GM20431 (cell line): ENCODE data around the gene MRTO4.
"Not testable (repeated sequence)": the region's sequence is repeated elsewhere in the genome, so short reads cannot be mapped to it uniquely, and the experiment has no call there.

ENCODE experiments used
- in situ Hi-C: fragments of 300-500 bp; cut with MseI, MboI; formaldehyde crosslinking; loops from one replicate; pipeline ENCODE4 v1.15.0; 2020; ENCODE audit warnings: low sequenced_read_pairs; ENCODE audit not compliant: unreplicated experiment

MRTO4 gene

DNA sequence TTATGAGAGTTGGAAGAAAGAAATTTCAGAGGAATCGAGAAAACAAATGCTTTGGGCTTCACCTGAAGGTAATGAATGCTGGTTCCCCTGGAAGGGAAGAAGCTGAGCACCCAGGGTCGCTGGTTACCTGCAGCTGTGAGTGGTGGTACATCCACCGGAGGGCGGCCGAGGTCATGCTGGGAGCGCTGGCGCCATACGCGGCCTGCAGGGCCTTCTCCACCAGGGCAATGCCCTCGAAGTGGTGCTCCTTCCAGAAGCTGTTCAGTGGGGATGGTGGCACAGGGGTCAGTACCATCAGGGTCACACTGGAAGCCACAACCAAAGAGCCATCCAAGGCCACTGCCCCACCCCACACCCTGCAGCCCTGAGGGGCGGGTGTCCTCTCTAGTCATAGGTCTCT lies 16.8 kb downstream of the MRTO4 start:
- in situ Hi-C loops, result no loop called here

- in situ Hi-C loops, result not testable (repeated sequence)
Measured at GRCh38 chr1:19269427-19270342, 18.1 kb downstream of the MRTO4 start.

GRCh38 chr1:19270343-19270730 lies 18.7 kb downstream of the MRTO4 start:
- in situ Hi-C loops, result not testable (repeated sequence)

GRCh38 chr1:19272064-19272463 lies 20.5 kb downstream of the MRTO4 start:
- in situ Hi-C loops, result no loop called here

DNA sequence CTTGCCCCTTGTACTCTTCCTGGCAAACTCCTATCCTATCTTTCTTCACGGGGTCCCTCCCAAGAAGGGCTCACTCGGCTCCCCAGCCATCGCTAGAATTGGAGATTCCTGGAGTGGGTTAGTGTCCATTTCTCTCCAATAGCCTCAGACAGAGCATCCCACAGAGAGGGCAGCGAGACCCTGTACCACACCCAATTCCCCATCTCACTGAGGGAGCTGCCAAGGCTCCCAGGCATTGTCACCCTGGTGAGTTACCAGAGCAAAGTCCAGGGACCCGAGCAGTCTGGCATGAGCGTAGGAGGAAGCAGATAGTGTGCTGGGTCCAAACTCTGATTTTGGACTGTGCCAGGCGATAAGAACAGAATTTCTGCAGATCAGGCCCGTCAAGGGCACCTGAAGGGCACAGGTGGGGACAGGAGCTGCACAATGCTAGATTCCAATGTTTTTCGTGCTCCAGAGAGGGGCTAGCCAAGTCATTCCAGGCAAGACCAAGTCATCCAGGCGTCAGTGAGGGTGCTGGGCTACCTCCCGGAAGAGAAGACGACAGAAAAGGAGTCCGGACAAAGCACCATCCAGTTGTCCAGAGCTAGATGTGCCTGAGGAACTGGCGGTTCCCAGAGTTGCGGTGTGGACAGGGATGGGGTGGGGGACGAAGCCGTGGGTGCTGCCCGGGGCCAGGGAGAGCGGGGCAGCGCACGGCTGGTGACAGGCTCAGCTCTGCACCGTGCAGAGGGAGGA lies 21.7 kb downstream of the MRTO4 start:
- in situ Hi-C loops, result no loop called here

GRCh38 chr1:19273844-19274531 lies 22.4 kb downstream of the MRTO4 start:
- in situ Hi-C loops, result not testable (repeated sequence)

GRCh38 chr1:19274636-19275035 lies 23.0 kb downstream of the MRTO4 start:
- in situ Hi-C loops, result no loop called here

DNA sequence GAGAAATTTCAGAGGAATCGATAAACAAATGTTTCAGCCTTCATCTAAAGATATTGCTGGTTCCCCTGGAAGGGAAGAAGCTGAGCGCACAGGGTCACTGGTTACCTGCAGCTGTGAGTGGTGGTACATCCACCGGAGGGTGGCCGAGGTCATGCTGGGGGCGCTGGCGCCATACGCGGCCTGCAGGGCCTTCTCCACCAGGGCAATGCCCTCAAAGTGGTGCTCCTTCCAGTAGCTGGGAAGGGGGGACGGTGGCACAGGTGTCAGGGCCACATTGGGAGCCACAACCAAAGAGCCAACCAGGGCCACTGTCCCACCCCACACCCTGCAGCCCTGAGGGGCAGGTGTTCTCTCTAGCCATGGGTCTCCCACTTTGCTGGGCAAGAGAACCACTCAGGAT lies 32.3 kb downstream of the MRTO4 start:
- in situ Hi-C loops, result no loop called here

DNA sequence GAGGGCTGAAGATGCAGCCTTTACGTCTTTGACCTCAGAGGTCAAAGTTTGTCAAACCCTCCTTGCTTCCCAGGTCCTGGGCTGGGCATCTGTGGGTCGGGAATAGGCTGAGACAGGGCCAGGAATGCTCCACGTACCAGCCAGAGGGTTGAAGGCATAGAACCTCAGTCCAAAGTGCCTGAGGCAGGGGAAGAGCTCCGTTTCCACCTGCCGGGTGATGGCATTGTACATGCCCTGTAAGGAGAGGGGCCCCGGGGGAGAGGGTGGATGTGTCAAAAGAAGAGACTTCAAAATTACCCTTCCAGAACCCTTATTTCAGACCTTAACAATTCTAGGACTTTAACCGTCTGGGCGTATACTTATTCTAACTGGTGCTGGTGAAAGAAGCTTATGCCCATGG lies 33.3 kb downstream of the MRTO4 start:
- in situ Hi-C loops, result no loop called here

- in situ Hi-C loops, result not testable (repeated sequence)
Measured at GRCh38 chr1:19285366-19285765, 33.8 kb downstream of the MRTO4 start.

DNA sequence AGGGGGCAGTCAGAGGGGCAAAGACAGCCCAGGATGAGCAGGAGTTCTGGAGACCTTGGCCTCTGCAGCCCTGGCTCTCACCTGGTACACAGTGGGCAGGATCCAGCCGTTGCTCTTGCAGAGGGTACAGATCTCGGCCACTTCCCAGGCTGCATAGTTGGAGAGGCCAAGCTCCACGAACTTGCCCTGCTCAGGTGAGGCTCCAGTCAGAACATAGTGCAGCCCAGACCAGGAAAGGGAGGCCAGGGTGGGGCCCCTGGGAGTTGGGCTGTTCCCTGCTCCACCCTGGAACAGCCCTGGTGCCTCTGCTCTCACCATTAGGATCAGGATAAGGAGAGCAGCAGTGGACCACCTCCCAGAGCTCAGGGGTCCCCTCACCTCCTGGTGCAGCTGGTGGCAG lies 34.2 kb downstream of the MRTO4 start:
- in situ Hi-C loops, result not testable (repeated sequence)

- in situ Hi-C loops, result no loop called here
Measured at GRCh38 chr1:19287436-19288185, 36.0 kb downstream of the MRTO4 start.

DNA sequence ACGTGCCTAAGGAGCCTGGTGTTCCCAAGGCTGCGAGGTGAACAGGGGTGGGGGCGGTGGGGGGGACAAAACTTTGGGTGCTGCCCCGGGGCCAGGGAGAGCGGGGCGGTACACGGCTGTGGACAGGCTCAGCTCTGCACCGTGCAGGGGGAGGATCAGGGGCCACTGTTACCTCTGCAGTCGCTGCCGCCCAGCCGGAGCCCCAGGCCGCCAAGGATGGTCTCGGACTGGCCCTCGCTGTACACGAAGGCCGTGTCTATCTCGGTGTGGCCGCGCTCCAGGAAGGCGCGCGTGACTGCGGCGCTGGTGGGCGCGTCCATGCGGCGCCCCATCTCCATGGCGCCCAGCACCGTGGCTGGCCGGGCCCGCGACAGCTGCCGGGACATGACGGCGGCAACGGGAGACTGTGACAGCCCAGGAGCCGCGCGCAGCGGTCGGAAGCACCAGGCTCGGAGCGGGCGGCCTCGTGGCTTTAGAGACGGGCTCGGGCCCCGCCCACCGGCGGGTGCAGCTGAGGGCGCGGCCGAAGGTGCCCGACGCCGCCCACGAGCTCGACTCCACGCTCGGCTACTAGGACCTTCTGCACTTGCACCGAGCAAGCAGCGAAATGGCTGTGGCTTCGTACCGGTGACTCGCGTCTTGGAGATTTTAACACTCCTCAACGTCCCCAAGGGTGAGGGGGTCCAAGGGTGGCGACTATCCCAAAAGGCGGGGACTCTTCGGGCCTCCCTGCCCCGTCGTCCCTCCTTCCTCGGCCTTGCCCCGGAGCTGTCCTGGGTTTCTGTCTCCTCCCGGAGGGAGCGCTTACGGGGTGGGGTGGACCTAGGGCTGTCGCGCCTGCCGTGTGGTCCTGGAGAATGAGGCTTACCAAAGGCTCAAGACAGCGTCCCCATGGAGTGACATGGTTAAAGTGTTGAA lies 37.0 kb downstream of the MRTO4 start, which contains the start of gene AKR7A3:
Gene AKR7A3, minus strand, starts transcription at position 447 of the 918 bp plus-strand sequence. Its CDS starts 61 bp downstream, at position 386.
- in situ Hi-C loops, result not testable (repeated sequence)

DNA sequence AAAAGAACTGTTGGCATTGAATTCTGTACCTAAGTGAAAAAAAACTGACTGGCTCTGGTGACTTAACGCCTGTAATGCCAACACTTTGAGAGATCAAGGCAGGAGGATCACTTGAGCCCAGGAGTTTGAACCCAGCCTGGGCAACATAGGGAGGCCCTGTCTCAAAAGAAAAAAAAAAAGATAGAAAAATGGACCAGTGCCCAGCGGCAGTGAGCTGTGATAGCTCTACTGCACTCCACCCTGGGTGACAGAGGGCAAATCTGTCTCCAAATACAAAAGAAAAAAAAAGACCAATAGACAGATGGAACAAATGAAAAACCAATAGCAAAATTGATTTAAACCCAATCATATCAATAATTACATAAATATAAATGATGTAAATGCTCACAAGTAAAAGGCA lies 37.6 kb downstream of the MRTO4 start:
- in situ Hi-C loops, result no loop called here

GRCh38 chr1:19294638-19295037 lies 43.0 kb downstream of the MRTO4 start:
- in situ Hi-C loops, result no loop called here

GRCh38 chr1:19300211-19300610 lies 48.6 kb downstream of the MRTO4 start:
- in situ Hi-C loops, result no loop called here

DNA sequence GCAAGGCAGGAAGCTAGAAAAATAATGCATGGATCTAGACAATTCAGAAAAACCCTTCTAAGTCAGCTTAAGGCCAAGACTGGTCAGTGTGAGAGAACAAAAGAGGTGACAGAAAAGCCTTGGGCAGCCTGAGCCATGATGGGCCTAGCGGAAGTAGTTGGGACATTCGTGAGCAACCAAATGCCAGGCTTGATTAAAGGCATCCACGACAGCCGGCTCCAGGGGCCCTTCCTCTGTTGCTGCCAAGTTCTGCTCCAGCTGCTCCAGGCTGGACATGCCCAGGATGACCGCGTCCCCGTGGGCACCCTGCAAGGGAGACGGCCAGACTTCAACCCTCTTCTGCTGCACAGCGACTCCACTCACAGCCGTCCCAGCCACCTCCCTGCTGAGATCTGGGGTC lies 52.5 kb downstream of the MRTO4 start:
- in situ Hi-C loops, result not testable (repeated sequence)

DNA sequence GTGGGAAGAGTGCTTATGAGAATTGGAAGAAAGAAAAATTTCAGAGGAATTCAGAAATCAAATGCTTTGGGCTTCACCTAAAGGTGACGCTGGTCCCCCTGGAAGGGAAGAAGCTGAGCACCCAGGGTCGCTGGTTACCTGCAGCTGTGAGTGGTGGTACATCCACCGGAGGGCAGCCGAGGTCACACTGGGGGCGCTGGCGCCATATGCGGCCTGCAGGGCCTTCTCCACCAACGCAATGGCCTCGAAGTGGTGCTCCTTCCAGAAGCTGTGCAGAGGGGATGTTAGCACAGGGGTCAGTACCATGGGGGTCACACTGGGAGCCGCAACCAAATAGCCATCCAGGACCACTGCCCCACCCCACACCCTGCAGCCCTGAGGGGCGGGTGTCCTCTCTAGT lies 54.3 kb downstream of the MRTO4 start:
- in situ Hi-C loops, result no loop called here

GRCh38 chr1:19306941-19307340 lies 55.3 kb downstream of the MRTO4 start:
- in situ Hi-C loops, result no loop called here
